ENCODE data around the gene EFNA5. TPM values are rescaled to one million over a fixed set of nuclear protein-coding genes. Genes with fewer than 3 reads are reported as not detected.

Gene EFNA5
- total RNA-seq, 2 donors from 2014 or later, result 9.7 to 11.1 TPM

DNA sequence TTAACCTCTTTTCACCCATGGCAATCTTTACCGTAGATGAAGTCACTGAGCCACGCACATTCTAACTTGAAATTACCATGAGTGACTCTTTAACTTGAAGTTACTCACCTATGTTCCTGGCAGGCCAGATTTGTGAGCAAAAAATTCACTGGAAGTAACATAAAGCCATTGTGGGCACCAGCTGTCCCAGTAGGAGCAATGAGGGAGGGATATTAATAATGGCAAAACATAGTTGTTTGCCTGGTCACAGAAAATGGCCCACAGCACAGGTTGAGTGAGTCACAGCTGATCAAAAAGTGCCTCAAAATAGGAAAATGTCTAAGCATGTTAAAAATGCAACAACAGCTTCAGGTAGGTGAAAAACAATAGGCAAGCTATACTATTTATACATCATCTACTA is 146.6 kb downstream of the EFNA5 start:
- Histone ChIP-seq H3K27me3 (no peaks in the 10 kb centered on the region), H3K9me3 (no peaks in the 10 kb centered on the region), H3K9ac (ENCODE audit: low read depth in 2 of 2, low read length in 2 of 2) (no peak overlapping the region), H3K36me3 (no peaks in the 10 kb centered on the region), H3K27ac (no peak overlapping the region), H3K4me3 (no peak overlapping the region), H3K4me1 (no peaks in the 10 kb centered on the region)
- intact Hi-C loops (cut with DNase I), result no loop called here
- TF ChIP-seq, protein P1, sequence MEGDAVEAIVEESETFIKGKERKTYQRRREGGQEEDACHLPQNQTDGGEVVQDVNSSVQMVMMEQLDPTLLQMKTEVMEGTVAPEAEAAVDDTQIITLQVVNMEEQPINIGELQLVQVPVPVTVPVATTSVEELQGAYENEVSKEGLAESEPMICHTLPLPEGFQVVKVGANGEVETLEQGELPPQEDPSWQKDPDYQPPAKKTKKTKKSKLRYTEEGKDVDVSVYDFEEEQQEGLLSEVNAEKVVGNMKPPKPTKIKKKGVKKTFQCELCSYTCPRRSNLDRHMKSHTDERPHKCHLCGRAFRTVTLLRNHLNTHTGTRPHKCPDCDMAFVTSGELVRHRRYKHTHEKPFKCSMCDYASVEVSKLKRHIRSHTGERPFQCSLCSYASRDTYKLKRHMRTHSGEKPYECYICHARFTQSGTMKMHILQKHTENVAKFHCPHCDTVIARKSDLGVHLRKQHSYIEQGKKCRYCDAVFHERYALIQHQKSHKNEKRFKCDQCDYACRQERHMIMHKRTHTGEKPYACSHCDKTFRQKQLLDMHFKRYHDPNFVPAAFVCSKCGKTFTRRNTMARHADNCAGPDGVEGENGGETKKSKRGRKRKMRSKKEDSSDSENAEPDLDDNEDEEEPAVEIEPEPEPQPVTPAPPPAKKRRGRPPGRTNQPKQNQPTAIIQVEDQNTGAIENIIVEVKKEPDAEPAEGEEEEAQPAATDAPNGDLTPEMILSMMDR (IDR thresholded peaks at IDR 0.05), result no peak
- no peak for DNase-seq

GRCh38 chr5:107523029-107523680 is 147.6 kb downstream of the EFNA5 start:
- no peaks in the 10 kb centered on the region for H3K36me3 ChIP-seq
- intact Hi-C loops (cut with DNase I), result no loop called here
- no peaks in the 10 kb centered on the region for H3K4me1 ChIP-seq
- TF ChIP-seq, protein P1 (IDR thresholded peaks at IDR 0.05), result no peak
- H3K27me3 ChIP-seq, result no peaks in the 10 kb centered on the region
- no peak overlapping the region for H3K27ac ChIP-seq
- no peak for DNase-seq
- no peak overlapping the region for H3K9ac ChIP-seq (ENCODE audit: low read depth in 2 of 2, low read length in 2 of 2)
- no peaks in the 10 kb centered on the region for H3K9me3 ChIP-seq
- no peak overlapping the region for H3K4me3 ChIP-seq

- Histone ChIP-seq H3K9ac (ENCODE audit: low read depth in 2 of 2, low read length in 2 of 2) (no peak overlapping the region), H3K4me3 (no peak overlapping the region), H3K4me1 (no peaks in the 10 kb centered on the region), H3K36me3 (no peaks in the 10 kb centered on the region), H3K9me3 (no peaks in the 10 kb centered on the region), H3K27ac (no peak overlapping the region), H3K27me3 (no peaks in the 10 kb centered on the region)
- DNase-seq, result no peak
- intact Hi-C loops (cut with DNase I), result no loop called here
- TF ChIP-seq, protein P1 (IDR thresholded peaks at IDR 0.05), result no peak
These were observed 148.3 kb downstream of the EFNA5 start for GRCh38 chr5:107522456-107522855.

DNA sequence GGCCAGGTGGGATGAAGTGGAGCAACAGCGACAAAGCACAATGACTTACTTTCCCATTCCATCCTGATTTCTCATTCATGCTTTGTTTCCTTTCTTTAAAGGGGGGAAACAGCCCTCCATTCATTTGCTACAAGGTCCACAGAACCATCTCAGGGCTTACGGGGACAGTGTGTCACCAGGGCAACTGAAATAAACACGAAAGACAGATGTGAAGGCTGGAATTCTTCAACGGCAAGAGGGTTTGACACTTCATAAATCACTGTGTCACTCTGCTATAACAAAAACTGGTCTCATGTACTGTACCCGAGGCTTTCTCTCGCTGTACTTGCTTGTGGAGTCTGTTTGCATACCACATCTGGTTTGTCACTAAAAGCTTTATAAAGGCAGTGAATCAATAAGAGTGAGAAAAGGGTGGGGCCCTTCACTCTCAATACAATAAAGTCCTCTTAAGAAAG is 150.8 kb downstream of the EFNA5 start:
- TF ChIP-seq, protein P1 (IDR thresholded peaks at IDR 0.05), result no peak
- H3K27me3 ChIP-seq, result no peaks in the 10 kb centered on the region
- H3K36me3 ChIP-seq, result no peaks in the 10 kb centered on the region
- H3K4me3 ChIP-seq, result no peak overlapping the region
- H3K27ac ChIP-seq, result no peak overlapping the region
- H3K9ac ChIP-seq (ENCODE audit: low read depth in 2 of 2, low read length in 2 of 2), result no peak overlapping the region
- no peaks in the 10 kb centered on the region for H3K9me3 ChIP-seq
- DNase-seq, result no peak
- no peaks in the 10 kb centered on the region for H3K4me1 ChIP-seq
- intact Hi-C loops (cut with DNase I), result no loop called here

DNA sequence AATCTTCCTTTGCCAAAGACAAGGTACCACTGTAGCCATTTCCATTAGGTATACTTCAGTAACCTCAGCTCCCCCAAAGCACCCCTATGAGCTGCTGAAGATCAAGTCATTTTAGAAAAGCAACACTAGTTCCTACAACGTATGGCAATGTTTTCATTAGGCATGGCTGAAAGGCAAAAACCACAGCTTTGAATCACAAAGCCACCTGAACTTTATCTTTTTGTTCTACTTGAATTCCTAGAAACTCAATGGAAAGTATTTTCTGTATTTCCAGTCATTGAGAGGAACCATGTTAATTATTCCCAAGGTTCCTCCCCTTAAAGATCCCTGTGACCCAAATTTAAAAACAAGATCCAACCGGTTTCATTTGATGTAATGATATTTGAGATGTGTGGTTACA is 152.1 kb downstream of the EFNA5 start:
- no peaks in the 10 kb centered on the region for H3K27me3 ChIP-seq

More for the DNA sequence above, 152.1 kb downstream of the EFNA5 start:
- no peak overlapping the region for H3K9ac ChIP-seq (ENCODE audit: low read depth in 2 of 2, low read length in 2 of 2)
- no peaks in the 10 kb centered on the region for H3K4me1 ChIP-seq
- intact Hi-C loops (cut with DNase I), result no loop called here
- TF ChIP-seq, protein P1 (IDR thresholded peaks at IDR 0.05), result no peak
- H3K36me3 ChIP-seq, result no peaks in the 10 kb centered on the region
- no peak for DNase-seq
- no peaks in the 10 kb centered on the region for H3K9me3 ChIP-seq
- H3K27ac ChIP-seq, result no peak overlapping the region
- H3K4me3 ChIP-seq, result no peak overlapping the region

All from colonic mucosa (tissue), 4 donors.